Mammary epithelial cell (primary cell): ENCODE results near the gene DNAJC1.

Source experiments
- CTCF ChIP-seq, 2 donors: IDR thresholded peaks in 1 of 2; conservative IDR thresholded peaks in 1 of 2; 2 replicates each; pipeline ENCODE4 v1.5.1; 2011 to 2012; ENCODE audit warnings: inconsistent platforms in 2 of 2, low read length in 2 of 2, mild to moderate bottlenecking in 2 of 2, control low read depth in 1 of 2, low read depth in 1 of 2; ENCODE audit not compliant: insufficient read depth in 1 of 2; ENCODE audit errors: extremely low read depth in 1 of 2
- EZH2 ChIP-seq: IDR thresholded peaks from 2 replicates; pipeline ENCODE4 v1.6.1; 2012; ENCODE audit warnings: low read length, inconsistent platforms, borderline replicate concordance

- no peak for TF ChIP-seq EZH2
- TF ChIP-seq CTCF (conservative IDR thresholded peaks at IDR 0.05 in 1 of 2, IDR thresholded peaks at IDR 0.05 in 1 of 2; ENCODE audit: extremely low read depth in 1 of 2, insufficient read depth in 1 of 2, low read depth in 1 of 2, low read length in 2 of 2): no peak
Measured at GRCh38 chr10:22023508-22023907, 20.0 kb upstream of the DNAJC1 start.
